ENCODE results near the gene PPP1R1B.
"Not testable (repeated sequence)": the region's sequence is repeated elsewhere in the genome, so short reads cannot be mapped to it uniquely, and the experiment has no call there.

Gene PPP1R1B

GRCh38 chr17:39626171-39627046 lies at the start of gene PPP1R1B:
Gene PPP1R1B, plus strand, starts transcription at chr17:39626952. Its CDS starts 441 bp downstream, at chr17:39627393.
- no peak for DNase-seq (ENCODE audit: low read depth)

DNA sequence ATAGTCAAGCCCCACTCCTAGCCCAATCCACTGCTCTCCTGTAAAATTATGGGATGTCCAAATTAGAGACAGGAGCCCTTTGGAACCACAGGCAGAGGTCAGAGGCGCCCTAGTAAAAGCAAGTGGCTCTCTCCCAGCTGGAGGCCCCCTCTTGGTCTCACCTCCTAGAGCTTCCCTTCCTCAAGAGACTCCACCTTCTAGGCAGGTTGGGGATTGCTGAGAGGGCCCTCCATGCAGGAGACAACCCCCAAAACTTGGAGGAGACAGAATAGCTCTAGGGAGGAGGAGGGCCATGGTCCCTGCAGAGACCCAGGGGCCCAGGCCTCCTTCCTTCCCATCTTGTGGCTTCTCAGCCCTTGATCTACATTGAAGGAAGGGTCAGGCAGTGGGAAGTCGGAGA lies 48.5 kb upstream of the PPP1R1B start:
- no peak for DNase-seq (ENCODE audit: low read depth)

DNA sequence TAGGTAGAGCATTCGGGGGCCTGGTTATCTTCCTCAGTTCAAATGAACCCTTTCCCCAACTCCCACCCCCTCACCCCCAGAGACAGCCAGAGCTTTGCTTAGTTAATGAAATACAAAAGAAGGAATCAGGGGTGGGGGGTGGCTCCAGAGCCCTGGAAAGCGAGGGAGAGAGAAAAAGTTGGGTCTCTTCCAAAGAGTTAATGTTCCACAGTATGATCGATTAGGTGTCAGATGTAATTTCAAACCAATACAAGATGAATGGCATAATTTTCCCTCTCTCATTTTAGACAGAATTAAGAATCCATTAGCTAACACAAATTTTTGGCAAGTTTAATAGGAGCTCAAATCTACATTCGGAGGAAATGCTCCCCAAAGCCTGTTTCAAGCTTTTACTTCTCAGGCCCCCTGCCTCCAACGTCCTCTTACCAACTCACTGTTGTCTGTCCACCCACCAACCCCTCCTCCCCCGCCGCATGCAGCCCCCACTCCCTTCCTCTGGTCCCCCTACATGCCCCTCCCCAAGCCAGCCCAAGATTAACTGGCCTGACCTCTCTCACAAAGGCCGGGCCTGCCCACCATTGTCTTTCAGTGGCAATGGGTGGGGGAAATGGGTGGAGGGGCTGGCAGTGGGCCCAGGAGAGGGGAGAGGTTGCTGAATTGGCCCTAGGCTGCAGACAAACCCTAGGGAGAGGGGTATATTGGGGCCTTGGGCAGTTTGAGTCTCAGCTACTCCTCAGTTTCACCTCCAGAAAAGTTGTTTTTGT lies 47.3 kb upstream of the PPP1R1B start:
- DNase-seq (ENCODE audit: low read depth), result no peak

GRCh38 chr17:39580082-39580468 lies 46.7 kb upstream of the PPP1R1B start:
- DNase-seq (ENCODE audit: low read depth), result no peak

DNA sequence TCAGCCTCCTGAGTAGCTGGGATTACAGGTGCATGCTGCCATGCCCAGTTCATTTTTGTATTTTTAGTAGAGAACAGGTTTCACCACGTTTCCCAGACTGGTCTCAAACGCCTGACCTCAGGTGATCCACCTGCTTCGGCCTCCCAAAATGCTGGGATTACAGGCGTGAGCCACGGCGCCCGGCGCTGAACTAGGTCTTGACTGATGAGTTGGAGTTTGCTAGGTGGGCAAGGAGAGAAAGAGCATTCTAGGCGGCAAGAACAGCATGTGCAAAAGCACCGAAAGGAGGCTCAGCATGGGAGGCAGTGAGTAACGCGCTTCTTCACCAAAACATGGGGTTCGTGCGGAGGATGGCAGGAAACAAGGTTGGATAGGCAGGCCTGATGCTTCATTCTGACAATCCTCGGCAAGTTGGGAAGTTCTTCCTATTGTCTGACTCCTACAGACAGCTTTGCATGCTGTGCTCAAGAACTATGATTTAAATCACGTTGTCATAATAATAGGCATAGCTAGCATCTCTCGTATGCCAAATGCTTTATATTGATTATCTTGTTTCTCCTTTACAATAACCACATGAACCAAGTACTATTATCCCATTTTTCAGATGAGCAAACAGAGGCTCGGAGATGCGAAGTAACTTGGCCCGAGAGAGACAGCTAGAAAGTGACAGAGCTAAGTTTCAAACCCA lies 45.5 kb upstream of the PPP1R1B start:
- no peak for DNase-seq (ENCODE audit: low read depth)

- DNase-seq (ENCODE audit: low read depth), result no peak
Measured at GRCh38 chr17:39581759-39582085, 45.0 kb upstream of the PPP1R1B start.

GRCh38 chr17:39582658-39583057 lies 44.1 kb upstream of the PPP1R1B start:
- DNase-seq (ENCODE audit: low read depth), result no peak

- not testable (repeated sequence) for DNase-seq (ENCODE audit: low read depth)
Measured at GRCh38 chr17:39590180-39590579, 36.6 kb upstream of the PPP1R1B start.

- DNase-seq (ENCODE audit: low read depth), result peak; percentile 49
Measured at GRCh38 chr17:39591958-39592954, 34.5 kb upstream of the PPP1R1B start.

GRCh38 chr17:39593371-39593770 lies 33.4 kb upstream of the PPP1R1B start:
- no peak for DNase-seq (ENCODE audit: low read depth)

DNA sequence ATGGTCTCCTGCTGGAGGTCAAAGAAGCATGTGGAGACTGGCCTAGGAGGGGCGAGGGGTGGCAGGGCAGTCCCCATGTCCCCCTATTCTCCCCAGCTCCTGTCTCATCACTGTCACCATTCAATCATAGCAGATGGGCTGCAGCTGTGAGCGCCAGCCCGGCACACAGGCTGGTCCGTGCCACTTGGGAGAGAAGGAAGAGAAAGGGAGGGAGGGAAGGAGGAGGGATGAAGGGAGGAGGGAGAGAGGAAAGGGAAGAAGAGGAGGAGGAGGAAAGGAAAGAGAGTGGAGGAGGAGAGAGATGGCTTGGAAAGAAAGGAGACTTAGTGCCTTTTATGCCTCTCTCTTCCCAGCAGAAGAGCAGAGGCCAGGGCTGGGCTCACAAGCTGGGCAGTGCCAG lies 31.5 kb upstream of the PPP1R1B start:
- DNase-seq (ENCODE audit: low read depth), result no peak

DNA sequence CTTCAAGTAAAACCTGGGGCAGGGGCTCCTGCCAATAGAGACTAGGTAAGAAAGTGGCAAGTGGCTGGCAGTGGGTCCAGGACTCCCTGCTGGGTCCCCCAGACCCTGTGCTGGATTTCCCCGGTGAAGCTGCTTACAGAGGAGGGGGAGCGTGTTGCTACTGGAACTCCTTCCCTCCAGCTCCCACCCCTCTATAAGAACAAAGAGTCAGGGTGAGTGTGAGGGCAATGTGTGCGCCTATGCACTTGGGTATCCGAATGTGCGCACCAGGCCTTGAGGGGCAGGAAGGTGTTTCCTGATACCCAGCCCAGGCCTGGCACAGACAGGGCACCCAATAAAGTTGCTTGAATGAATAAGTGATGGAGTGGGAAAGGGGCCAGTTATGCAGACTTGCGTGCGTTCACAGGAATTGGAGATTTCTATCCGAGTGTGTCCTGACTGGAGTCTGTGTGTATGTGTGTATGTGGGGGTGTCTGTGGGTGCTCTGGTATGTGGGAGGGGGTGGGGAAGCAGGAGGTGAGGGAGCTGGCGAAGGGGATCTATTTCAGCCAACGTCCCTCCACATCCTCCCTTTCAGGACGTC lies 30.7 kb upstream of the PPP1R1B start:
- DNase-seq (ENCODE audit: low read depth), result no peak

DNA sequence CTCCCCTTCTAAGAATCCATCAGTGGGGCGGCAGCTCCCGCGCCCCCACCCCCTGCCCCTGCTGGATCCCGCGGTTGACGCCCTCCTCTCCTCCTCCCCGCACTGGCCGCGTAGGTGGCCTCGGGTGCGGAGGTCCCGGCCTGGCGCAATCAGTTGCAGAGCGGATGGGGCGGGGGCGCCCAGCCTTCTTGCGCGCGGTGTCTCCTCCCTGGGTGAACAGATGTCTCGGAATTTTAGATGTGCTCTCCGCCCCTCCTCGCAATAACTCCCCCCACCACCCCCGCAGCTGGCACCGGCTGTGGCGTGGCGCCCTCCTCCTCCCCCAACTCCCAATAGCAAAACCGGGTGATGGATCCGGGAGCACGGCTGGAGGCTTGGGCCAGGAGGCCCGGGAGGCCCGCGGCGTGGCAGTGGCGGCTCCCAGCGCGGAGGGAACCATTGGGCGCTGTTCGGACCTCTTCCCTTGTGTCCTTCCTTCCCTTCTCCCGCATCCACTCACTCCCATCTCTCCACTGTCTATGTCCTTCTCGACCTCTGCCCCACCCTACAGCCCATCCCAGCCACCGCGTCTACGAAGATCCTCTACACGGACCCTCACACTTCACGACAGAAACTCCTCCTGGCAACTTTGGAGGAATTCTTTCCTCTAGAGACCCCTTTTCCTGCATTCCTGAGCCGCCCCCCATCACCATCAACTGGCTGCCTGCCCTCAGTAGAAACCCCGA lies 30.0 kb upstream of the PPP1R1B start:
- no peak for DNase-seq (ENCODE audit: low read depth)

DNA sequence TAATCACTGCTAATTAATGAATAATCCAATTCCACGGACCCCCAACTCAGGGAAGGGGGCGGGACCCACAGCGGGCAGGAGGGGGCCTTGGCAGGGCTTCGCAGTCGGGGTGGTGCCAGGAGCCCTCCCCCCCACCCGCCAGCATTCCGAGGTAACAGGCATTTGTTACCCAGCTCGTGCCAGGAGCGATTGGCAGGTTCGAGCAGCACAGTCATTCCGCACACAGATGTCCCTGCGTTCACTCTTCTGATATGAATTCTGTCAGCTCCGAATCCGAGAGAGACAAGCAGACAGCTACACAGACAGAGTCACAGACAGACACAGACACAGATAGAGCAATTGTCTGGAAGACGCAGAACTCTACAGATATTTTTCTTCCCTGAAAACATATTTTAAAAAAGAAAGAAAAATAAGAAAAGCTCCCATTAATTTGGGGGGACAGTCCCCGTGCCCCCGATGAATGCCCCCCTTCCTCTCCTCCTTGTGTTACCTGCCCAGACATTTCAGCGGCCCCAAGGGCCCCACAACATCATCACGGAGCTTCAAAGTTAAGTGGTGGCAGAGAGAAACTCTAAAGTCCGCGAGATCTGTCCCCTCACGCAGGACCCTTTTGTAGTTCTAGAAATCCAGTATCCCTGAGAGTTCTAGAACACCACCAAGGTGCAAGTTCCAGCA lies 29.2 kb upstream of the PPP1R1B start:
- no peak for DNase-seq (ENCODE audit: low read depth)

- DNase-seq (ENCODE audit: low read depth), result no peak
Measured at GRCh38 chr17:39598047-39598481, 28.7 kb upstream of the PPP1R1B start.

DNA sequence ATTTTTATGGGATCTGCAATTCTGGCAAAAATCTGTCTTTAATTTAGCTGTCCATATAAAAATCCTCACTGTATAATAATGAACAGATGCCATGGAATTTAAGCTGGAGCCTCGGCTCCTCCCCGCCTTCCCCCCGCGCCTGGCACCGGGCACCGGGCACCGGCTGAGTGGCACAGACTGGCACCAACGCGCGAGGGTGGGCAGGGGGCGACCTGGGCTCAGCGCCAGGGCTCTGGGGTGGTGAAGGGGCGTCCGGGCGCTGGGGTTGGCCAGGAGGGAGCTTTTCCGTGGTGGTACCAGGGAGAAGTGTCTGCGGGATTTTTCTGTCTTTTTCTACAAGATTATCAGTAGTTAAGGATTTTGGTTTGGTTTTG lies 28.1 kb upstream of the PPP1R1B start:
- DNase-seq (ENCODE audit: low read depth), result no peak

DNA sequence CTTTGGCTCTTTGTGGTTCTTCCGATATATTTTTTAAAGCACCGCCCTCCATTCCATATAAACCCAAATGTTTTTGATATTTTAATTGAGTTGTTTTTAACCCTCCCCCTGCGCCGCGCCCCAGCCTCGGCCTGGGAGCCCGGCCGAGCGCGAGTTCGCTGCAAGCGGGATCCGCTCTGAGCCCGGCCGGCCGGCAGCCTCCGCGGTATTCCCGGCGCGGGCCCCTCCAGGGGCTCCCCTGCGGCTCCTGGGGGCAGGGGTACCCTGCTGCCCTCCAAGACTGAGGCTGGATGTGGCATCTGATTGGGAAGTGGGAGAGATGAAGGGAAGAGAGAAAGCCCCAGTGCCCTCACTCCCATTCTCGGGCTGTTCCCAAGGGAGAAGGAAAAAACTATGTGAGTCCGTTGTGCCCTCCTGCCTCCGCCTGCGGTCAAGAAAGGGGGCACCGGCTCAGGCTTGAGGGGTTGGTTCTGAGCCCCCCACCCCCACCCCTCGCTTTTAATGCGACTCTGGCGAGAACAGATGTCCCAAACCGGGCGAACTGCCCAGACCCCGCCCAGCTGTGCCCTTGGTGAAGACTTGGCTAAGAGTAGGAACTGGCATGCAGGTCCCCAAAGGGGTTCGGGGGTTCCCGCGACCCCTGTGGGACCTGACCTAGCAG lies 27.6 kb upstream of the PPP1R1B start:
- no peak for DNase-seq (ENCODE audit: low read depth)

DNA sequence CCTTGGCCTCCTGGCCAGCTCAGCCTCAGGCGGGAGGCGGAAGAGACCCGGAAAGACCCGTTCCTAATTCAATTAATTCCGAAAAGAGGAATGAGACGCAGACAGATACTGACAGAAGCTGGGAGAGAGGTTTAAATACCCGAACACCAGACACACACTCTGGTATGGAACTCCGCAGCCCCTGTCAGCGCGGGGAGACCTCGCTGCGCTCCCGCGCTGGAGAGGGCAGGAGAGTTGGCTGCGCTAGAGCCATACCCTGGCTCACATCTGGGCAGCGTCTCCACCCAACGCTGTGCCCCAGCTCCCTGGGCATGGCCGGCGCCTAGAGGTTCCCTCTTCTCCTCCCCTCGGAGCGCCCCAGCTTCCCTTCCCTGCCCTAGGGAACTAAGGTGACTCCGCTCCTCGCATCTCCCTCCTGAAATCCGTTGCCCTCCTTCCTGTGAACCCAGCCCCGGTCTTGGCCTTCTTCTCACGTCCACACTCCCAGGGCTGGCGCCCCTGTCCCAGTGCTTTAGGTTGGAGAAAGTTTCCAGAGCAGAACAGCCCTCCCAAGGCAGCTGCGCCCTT lies 27.0 kb upstream of the PPP1R1B start:
- no peak for DNase-seq (ENCODE audit: low read depth)
